HUES6 (cell line): ENCODE measurements around the gene COLEC12.
"Not testable (repeated sequence)": the region's sequence is repeated elsewhere in the genome, so short reads cannot be mapped to it uniquely, and the experiment has no call there.

Experiments used
- H3K27ac ChIP-seq: 2 replicates; pipeline ENCODE4 v1.7.0; 2013; ENCODE audit warnings: low read depth, mild to moderate bottlenecking, low read length, inconsistent platforms
- H3K27me3 ChIP-seq: 2 replicates; pipeline ENCODE4 v1.6.1; 2013; ENCODE audit warnings: low read length; ENCODE audit not compliant: control insufficient read depth, insufficient read depth
- H3K36me3 ChIP-seq: 2 replicates; pipeline ENCODE4 v1.6.1; 2013; ENCODE audit warnings: low read length; ENCODE audit not compliant: control insufficient read depth, insufficient read depth
- H3K4me1 ChIP-seq: 2 replicates; pipeline ENCODE4 v1.6.1; 2013; ENCODE audit warnings: low read length; ENCODE audit not compliant: control insufficient read depth, insufficient read depth
- H3K4me3 ChIP-seq: 2 replicates; pipeline ENCODE4 v1.5.1; 2013; ENCODE audit warnings: low read depth, low read length
- H3K9ac ChIP-seq: one replicate; pipeline ENCODE4 v1.6.1; 2013; ENCODE audit warnings: mild to moderate bottlenecking, low read length
- H3K9me3 ChIP-seq: 2 replicates; pipeline ENCODE4 v1.6.1; 2013; ENCODE audit warnings: low read depth, low read length; ENCODE audit not compliant: control insufficient read depth, insufficient read depth

COLEC12 gene

DNA sequence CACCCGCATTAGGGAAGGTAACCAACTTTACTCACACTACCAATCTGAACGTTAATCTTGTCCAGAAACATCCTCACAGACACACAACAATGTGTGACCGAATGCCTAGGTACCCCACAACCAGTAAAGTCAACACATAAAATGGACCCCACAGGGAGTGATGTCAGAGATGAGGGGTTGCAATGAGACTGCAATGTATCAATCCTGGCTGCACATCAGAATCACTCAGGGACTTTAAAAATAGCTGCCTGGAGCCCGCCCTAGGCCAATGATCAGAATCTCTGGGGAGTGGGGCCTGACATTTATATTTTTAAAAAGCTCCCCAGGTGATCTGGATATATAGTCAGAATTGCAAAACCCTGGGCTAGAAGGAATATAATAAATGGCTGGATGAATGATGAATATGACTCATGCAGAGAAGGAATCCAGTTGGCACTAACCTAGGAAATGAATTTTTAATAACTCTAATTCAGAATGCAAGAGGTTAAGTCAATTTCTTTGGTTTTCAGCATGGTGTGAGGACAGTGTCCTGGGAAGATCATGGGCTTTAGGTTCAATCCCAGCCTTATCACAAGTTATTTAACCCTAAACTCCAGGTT is 92.8 kb downstream of the COLEC12 start:
- Histone ChIP-seq H3K4me3 (no peak overlapping the region), H3K27ac (no peak overlapping the region), H3K4me1 (no peaks in the 10 kb centered on the region), H3K9me3 (peaks cover 29% of the 10 kb centered on the region), H3K36me3 (no peaks in the 10 kb centered on the region; the same call in 1 of the 2 replicates), H3K9ac (no peak overlapping the region), H3K27me3 (no peaks in the 10 kb centered on the region)

DNA sequence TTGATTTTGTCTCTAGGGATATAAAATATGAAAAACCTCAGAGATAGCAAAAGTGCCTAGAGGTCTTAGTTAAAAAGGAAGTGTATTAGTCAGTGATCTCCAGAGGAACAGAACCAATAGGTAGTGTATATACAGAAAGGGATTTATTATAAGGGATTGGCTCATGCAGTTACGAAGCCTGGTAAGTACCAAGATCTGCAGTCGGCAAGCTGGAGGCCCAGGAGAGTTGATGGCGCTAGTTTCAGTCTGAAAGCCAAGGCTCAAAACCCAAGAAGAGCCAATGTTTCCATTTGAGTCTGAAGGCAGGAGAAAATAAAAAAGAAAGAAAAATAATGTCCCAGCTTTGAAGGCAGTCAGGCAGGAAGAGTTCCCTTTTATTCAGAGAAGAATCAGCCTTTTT is 93.3 kb downstream of the COLEC12 start:
- Histone ChIP-seq H3K4me3 (no peak overlapping the region), H3K9ac (no peak overlapping the region), H3K9me3 (peaks cover 30% of the 10 kb centered on the region), H3K27me3 (no peaks in the 10 kb centered on the region), H3K27ac (no peak overlapping the region), H3K36me3 (no peaks in the 10 kb centered on the region; the same call in 1 of the 2 replicates), H3K4me1 (no peaks in the 10 kb centered on the region)

DNA sequence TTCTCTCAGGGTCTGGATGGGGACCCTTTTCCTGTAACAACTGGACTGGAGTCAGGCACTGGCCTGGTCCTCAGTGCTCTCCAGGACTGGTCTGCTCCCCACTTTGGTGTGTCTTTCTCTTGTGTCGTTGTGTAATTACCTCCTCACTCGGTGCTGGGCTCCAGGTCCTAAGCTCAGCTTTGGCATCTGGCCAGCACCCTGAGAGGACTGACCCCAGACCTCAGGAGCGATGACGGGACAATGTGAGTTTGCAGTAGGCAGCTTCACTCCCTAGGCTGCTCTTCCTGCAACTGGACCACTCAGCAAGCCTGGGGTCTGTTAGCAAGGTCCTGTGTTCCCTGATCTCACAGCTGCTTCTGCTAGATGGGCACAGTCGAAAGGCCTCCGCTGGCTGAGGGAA is 93.8 kb downstream of the COLEC12 start:
- Histone ChIP-seq H3K4me1 (no peaks in the 10 kb centered on the region), H3K9me3 (peaks cover 30% of the 10 kb centered on the region), H3K4me3 (no peak overlapping the region), H3K36me3 (no peaks in the 10 kb centered on the region; the same call in 1 of the 2 replicates), H3K9ac (no peak overlapping the region), H3K27me3 (no peaks in the 10 kb centered on the region), H3K27ac (no peak overlapping the region)

DNA sequence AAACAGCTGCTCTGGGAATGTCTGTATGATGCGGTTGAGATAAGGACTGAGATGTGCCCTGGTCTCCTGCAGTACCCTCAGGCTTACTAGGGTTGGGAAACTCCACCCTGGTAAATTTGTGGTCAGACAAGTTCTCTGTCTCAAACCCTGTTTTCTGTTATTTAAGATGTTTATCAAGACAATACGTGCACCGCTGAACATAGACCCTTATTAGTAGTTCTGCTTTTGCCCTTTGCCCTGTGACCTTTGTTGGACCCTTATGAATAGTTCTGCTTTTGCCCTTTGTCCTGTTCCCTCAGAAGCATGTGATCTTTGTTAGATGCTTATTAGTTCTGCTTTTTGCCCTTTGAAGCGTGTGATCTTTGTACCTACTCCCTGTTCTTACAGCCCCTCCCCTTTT is 95.5 kb downstream of the COLEC12 start:
- H3K27me3 ChIP-seq, H3K4me3 ChIP-seq, H3K27ac ChIP-seq, H3K36me3 ChIP-seq, H3K4me1 ChIP-seq, H3K9ac ChIP-seq: not testable (repeated sequence)
- H3K9me3 ChIP-seq: peaks cover 30% of the 10 kb centered on the region

- H3K27ac ChIP-seq: no peak overlapping the region
- H3K36me3 ChIP-seq: no peaks in the 10 kb centered on the region; the same call in 1 of the 2 replicates
- no peaks in the 10 kb centered on the region for H3K27me3 ChIP-seq
Observed at GRCh38 chr18:404061-404636, 96.4 kb downstream of the COLEC12 start.

DNA sequence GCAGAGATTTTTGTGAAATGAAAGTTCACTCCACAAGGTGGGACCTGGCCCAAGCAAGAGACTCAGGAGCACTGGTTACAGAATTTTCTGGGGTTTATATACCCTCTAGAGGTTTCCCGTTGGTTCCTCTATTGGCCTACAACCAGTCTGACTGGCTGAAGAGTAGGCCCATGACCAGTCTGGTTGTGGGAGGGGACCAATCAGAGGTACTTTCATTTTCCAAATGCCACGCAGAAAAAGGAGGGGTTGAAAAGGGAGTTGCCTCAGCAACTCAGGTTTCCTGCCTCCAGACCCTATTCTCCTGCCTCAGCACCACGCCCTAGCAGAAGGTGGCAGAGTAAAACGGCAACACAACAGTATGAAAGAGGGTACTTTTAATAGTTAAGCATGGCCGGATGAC is 98.4 kb downstream of the COLEC12 start:
- no peak overlapping the region for H3K4me3 ChIP-seq
- no peaks in the 10 kb centered on the region; the same call in 1 of the 2 replicates for H3K36me3 ChIP-seq
- no peaks in the 10 kb centered on the region for H3K27me3 ChIP-seq
- no peak overlapping the region for H3K27ac ChIP-seq
- no peak overlapping the region for H3K9ac ChIP-seq
- H3K4me1 ChIP-seq: no peaks in the 10 kb centered on the region
- H3K9me3 ChIP-seq: peaks cover 30% of the 10 kb centered on the region

More at GRCh38 chr18:404061-404636, 96.4 kb downstream of the COLEC12 start:
- no peaks in the 10 kb centered on the region for H3K4me1 ChIP-seq
- H3K9ac ChIP-seq: no peak overlapping the region
- H3K9me3 ChIP-seq: peaks cover 30% of the 10 kb centered on the region
- H3K4me3 ChIP-seq: no peak overlapping the region

DNA sequence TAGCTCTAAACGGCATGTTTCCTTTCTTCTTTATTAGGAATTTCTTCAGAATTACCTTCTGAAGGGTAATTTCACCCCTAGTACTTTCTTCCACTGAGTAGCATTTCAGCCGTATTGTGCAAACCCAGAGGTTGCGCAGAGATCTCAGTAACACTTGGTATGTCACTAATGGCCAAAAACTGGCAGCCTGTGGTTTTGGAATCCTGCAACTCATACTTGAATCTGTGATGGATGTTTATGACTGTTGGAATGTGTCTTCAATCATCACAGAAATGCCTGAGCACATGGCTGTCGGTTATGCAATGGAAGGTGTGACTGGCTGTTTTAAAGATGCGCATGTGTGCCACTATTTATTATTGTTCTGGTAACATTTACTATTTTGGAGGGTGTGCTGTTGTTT is 100.0 kb downstream of the COLEC12 start:
- Histone ChIP-seq H3K27ac (no peak overlapping the region), H3K9ac (no peak overlapping the region), H3K9me3 (peaks cover 19% of the 10 kb centered on the region), H3K36me3 (no peaks in the 10 kb centered on the region; the same call in 1 of the 2 replicates), H3K27me3 (no peaks in the 10 kb centered on the region), H3K4me3 (no peak overlapping the region), H3K4me1 (no peaks in the 10 kb centered on the region)

- no peak overlapping the region for H3K27ac ChIP-seq
- no peaks in the 10 kb centered on the region for H3K4me1 ChIP-seq
Observed at GRCh38 chr18:399631-400135, 100.8 kb downstream of the COLEC12 start.

DNA sequence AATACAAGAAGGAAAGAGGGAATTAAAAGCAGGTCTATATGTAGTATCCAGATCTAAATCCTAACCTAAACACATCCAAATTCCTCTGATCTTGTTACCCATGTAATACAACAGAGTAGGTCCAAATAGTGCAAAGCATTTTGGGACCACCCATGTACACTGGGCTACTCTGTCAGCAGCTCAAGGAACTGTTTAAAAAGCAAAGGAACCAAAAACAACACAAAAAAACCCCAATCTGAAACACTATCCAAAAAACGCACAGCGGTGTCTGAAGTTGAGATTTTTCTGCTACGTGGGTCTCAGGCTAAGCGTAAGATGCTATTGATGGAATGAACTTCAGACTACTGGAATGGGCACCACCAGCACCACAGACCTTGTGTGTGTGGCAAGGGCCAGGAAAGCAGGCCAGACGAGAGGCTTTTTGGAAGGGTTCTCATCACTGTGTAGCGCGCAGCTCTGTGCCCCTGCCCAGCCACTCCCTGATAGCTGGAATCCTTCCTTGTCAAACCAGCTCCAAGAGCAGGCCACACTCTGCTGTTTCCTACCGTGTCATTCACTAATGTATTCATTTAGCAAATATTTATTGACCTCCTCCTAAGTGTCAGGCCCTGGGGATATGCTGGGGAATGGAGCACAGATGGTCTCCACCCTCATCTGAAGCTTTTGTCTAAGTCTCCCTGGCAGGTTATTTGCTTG is 101.4 kb downstream of the COLEC12 start:
- Histone ChIP-seq H3K9ac (no peak overlapping the region), H3K27me3 (no peaks in the 10 kb centered on the region), H3K4me3 (no peak overlapping the region), H3K4me1 (no peaks in the 10 kb centered on the region), H3K36me3 (no peaks in the 10 kb centered on the region), H3K27ac (no peak overlapping the region), H3K9me3 (peaks cover 7% of the 10 kb centered on the region; the same call in 1 of the 2 replicates)

More at GRCh38 chr18:399631-400135, 100.8 kb downstream of the COLEC12 start:
- H3K4me3 ChIP-seq: no peak overlapping the region
- H3K27me3 ChIP-seq: no peaks in the 10 kb centered on the region
- no peak overlapping the region for H3K9ac ChIP-seq
- peaks cover 11% of the 10 kb centered on the region; the same call in 1 of the 2 replicates for H3K9me3 ChIP-seq
- H3K36me3 ChIP-seq: no peaks in the 10 kb centered on the region

GRCh38 chr18:396556-396955 is 103.9 kb downstream of the COLEC12 start:
- no peaks in the 10 kb centered on the region for H3K9me3 ChIP-seq
- no peaks in the 10 kb centered on the region for H3K4me1 ChIP-seq
- H3K27me3 ChIP-seq: no peaks in the 10 kb centered on the region
- no peak overlapping the region for H3K4me3 ChIP-seq
- H3K27ac ChIP-seq: no peak overlapping the region
- no peaks in the 10 kb centered on the region for H3K36me3 ChIP-seq
- no peak overlapping the region for H3K9ac ChIP-seq

DNA sequence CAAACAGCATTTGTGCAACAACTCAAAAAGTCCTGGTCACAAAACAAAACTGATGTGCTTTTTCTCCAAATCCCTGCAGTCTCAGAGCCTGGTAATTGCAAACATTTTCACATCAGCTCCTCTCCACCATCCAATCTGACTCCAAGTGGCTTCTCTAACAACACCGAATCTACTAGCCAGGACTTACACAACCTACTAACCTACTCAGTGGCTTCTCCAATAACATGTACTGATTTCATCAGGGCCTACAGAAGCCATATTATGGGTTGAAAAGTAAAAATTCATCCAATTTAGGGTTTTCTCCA is 104.3 kb downstream of the COLEC12 start:
- Histone ChIP-seq H3K4me3 (no peak overlapping the region), H3K27me3 (no peaks in the 10 kb centered on the region), H3K4me1 (no peaks in the 10 kb centered on the region), H3K36me3 (no peaks in the 10 kb centered on the region), H3K9ac (no peak overlapping the region), H3K9me3 (no peaks in the 10 kb centered on the region), H3K27ac (no peak overlapping the region)
